Measurements from ENCODE around the gene CTSF. TPM values are rescaled to one million over a fixed set of nuclear protein-coding genes. Genes with fewer than 3 reads are reported as not detected.
A peak's percentile ranks its signal among the peaks of the same experiment; 100 is the strongest.

Gene CTSF
- total and polyA plus RNA-seq, 2 of the 13 experiments (the other 11 are each of a cell fraction or from before 2014, with no cell fraction given), result not detected

DNA sequence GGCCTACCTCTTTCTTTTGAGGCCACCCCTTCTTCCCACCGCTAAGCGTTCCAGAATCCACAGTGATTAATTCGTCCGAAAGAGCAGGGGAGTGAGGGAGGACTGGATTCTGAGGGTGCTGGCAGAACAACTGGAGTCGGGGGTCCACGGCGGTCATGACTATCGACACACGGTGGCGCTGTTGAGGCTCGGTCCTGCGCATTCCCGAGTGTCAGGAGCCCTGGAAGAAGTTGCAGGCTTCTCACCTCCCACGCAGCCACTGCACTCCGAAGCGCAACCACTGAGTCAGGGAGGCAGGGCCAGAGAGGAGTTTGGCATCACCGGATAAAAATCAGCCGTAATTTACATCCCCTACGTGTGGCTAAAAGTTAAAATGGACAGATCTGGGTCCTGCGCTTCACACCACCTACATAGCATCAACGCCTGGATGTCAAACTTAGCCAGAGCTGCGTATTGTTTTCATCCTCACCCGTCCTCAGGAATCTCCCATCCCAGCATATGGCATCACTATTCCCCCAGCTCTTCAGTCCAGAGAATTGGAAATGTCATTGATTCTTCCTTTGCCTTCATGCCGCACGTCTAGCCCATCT, 10.7 kb upstream of the CTSF start (continued):
- TF ChIP-seq RAD21 (CRISPR knock-in tag; IDR thresholded peaks at IDR 0.05), result peak; percentile 93
- 0 out of 2 replicates have a peak, but pooled peaks have one; percentile 15 for TF ChIP-seq ZNF331 (CRISPR knock-in tag; IDR thresholded peaks at IDR 0.05)

DNA sequence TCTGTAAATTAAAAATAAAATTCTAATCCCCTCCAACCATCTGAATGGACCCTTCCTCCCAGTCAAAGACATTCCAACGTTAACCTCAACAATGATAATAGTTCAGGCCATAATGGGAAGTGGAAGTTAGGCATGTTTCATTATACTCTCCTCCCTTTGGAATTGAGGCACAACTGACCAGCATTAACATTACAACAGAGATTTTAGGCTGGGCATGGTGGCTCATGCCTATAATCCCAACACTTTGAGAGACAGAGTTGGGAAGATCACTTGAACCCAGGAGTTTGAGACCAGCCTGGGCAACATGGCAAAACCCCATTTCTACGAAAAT, 2.4 kb upstream of the CTSF start:
- H3K4me1 ChIP-seq (ENCODE audit: insufficient read depth, low read length), result no peaks in the 10 kb centered on the region
- H3K4me3 ChIP-seq (replicated peaks in 1 of 3; ENCODE audit: insufficient read depth in 1 of 3, low read depth in 2 of 3, low read length in 3 of 3), result no peak overlapping the region
- H3K27ac ChIP-seq (ENCODE audit: extremely low read length, insufficient read depth, low read length), result no peak overlapping the region
- H3K9ac ChIP-seq (ENCODE audit: insufficient read depth, low read depth, low read length), result no peak overlapping the region
- FAIRE-seq (no peak), DNase-seq (ENCODE audit: low spot score) (no peak), ATAC-seq (no peak)
- BruUV-seq (replicated peaks), result no TSS peak
- ChIA-PET POLR2A (no interaction called here), CTCF (ENCODE audit: low intra/inter-chr PET ratio, low total read pairs) (no interaction called here)
- no peaks in the 10 kb centered on the region for H3K36me3 ChIP-seq (replicated peaks in 1 of 2; ENCODE audit: control insufficient read depth in 1 of 2, insufficient read depth in 2 of 2, low read length in 2 of 2)
- H3K79me2 ChIP-seq (ENCODE audit: insufficient read depth, low read length), result no peaks in the 10 kb centered on the region
- no peaks in the 10 kb centered on the region for H4K20me1 ChIP-seq (ENCODE audit: insufficient read depth, low read length)
- in situ Hi-C loops (cut with HindIII; ENCODE audit: extremely low pct_ligation_motif_present, low pct_unique_long_range_greater_than_20kb), result loop anchor here (25.0 kb wide), 1 partner anchor 266 kb away; the partner anchor contains the start of gene RCE1
- intact Hi-C loops (cut with micrococcal nuclease; ENCODE audit: unreplicated experiment), result no loop called here
- H3K4me2 ChIP-seq (ENCODE audit: low read depth, low read length), result no peak overlapping the region
- 31% methylated on average over 2 of the region's 2 CpGs for WGBS (ENCODE audit: low lambda C conversion rate)
- no peaks in the 10 kb centered on the region for H3K9me3 ChIP-seq (ENCODE audit: low read length)
- peaks cover 3 to 30% of the 10 kb centered on the region in 2 experiments; a peak in 4 of 5 replicates for H3K27me3 ChIP-seq (ENCODE audit: control insufficient read depth in 1 of 2, insufficient read depth in 2 of 2, low read length in 2 of 2)
- no peak overlapping the region for H2AFZ ChIP-seq (ENCODE audit: low read length)
- TF ChIP-seq ATAD3A (CRISPR knock-in tag; IDR thresholded peaks at IDR 0.05) (no peak), MAFK (conservative IDR thresholded peaks at IDR 0.05 in 1 of 2, IDR thresholded peaks at IDR 0.05 in 1 of 2; ENCODE audit: low read length in 2 of 2) (no peak), TBX3 (IDR thresholded peaks at IDR 0.05; ENCODE audit: borderline replicate concordance) (no peak), HOXA3 (CRISPR knock-in tag; IDR thresholded peaks at IDR 0.05) (no peak), GATA4 (IDR thresholded peaks at IDR 0.05; ENCODE audit: borderline replicate concordance, low read depth) (no peak), SMAD9 (CRISPR knock-in tag; IDR thresholded peaks at IDR 0.05) (no peak), ZNF883 (CRISPR knock-in tag; IDR thresholded peaks at IDR 0.05; ENCODE audit: not compliant biosample characterization) (no peak), ZNF274 (CRISPR knock-in tag; IDR thresholded peaks at IDR 0.05) (no peak), CEBPG (CRISPR knock-in tag; IDR thresholded peaks at IDR 0.05) (no peak)
- TF ChIP-seq, protein P1, sequence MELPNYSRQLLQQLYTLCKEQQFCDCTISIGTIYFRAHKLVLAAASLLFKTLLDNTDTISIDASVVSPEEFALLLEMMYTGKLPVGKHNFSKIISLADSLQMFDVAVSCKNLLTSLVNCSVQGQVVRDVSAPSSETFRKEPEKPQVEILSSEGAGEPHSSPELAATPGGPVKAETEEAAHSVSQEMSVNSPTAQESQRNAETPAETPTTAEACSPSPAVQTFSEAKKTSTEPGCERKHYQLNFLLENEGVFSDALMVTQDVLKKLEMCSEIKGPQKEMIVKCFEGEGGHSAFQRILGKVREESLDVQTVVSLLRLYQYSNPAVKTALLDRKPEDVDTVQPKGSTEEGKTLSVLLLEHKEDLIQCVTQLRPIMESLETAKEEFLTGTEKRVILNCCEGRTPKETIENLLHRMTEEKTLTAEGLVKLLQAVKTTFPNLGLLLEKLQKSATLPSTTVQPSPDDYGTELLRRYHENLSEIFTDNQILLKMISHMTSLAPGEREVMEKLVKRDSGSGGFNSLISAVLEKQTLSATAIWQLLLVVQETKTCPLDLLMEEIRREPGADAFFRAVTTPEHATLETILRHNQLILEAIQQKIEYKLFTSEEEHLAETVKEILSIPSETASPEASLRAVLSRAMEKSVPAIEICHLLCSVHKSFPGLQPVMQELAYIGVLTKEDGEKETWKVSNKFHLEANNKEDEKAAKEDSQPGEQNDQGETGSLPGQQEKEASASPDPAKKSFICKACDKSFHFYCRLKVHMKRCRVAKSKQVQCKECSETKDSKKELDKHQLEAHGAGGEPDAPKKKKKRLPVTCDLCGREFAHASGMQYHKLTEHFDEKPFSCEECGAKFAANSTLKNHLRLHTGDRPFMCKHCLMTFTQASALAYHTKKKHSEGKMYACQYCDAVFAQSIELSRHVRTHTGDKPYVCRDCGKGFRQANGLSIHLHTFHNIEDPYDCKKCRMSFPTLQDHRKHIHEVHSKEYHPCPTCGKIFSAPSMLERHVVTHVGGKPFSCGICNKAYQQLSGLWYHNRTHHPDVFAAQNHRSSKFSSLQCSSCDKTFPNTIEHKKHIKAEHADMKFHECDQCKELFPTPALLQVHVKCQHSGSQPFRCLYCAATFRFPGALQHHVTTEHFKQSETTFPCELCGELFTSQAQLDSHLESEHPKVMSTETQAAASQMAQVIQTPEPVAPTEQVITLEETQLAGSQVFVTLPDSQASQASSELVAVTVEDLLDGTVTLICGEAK (IDR thresholded peaks at IDR 0.05), result no peak
- TF ChIP-seq, protein P1 (CRISPR knock-in tag; IDR thresholded peaks at IDR 0.05), result no peak
- TF ChIP-seq, protein P2, sequence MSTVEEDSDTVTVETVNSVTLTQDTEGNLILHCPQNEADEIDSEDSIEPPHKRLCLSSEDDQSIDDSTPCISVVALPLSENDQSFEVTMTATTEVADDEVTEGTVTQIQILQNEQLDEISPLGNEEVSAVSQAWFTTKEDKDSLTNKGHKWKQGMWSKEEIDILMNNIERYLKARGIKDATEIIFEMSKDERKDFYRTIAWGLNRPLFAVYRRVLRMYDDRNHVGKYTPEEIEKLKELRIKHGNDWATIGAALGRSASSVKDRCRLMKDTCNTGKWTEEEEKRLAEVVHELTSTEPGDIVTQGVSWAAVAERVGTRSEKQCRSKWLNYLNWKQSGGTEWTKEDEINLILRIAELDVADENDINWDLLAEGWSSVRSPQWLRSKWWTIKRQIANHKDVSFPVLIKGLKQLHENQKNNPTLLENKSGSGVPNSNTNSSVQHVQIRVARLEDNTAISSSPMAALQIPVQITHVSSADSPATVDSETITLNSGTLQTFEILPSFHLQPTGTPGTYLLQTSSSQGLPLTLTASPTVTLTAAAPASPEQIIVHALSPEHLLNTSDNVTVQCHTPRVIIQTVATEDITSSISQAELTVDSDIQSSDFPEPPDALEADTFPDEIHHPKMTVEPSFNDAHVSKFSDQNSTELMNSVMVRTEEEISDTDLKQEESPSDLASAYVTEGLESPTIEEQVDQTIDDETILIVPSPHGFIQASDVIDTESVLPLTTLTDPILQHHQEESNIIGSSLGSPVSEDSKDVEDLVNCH (CRISPR knock-in tag; IDR thresholded peaks at IDR 0.05), result no peak
